ENCODE results near the gene CAMKMT. TPM values are rescaled to one million over a fixed set of nuclear protein-coding genes. Genes with fewer than 3 reads are reported as not detected.

CAMKMT gene
- polyA plus RNA-seq, 3 donors = 4.7 to 7.8 (median 7.0) TPM

DNA sequence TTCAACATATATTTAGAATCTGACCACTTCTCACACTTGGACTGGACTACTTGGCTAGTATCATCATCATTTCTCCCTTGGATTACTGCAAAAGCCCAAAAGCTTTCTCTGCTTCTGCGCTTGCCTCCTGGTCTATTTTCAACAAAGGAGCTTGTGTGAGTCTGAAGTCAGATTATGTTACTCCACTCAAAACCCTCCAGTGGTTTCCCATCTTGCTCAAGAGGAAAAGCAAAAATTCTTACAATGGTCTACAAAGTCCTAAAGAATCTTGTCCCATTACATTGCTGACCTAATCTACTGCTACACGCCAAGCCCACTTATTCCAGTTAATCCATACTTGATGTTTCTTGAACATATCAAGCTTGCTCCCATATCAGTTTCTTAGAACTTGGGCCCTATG is 10.1 kb upstream of the CAMKMT start:
- H3K27ac Mint-ChIP-seq = no peak overlapping the region
- Histone ChIP-seq H2AFZ (ENCODE audit: insufficient read depth, low read depth, low read length, poor library complexity, severe bottlenecking) (no peak overlapping the region), H3K9ac (ENCODE audit: insufficient read depth, low read length, poor library complexity, severe bottlenecking) (no peak overlapping the region), H3K27ac (ENCODE audit: low read depth in 1 of 2, low read length in 2 of 2) (no peak overlapping the region), H3K4me2 (replicated peaks; ENCODE audit: extremely low read depth, low read length, poor library complexity, severe bottlenecking) (no peak overlapping the region), H3K79me2 (ENCODE audit: insufficient read depth, low read length) (no peaks in the 10 kb centered on the region), H3K4me1 (ENCODE audit: control insufficient read depth in 1 of 2, insufficient read depth in 2 of 2, low read length in 2 of 2) (no peaks in the 10 kb centered on the region), H3K9me3 (replicated peaks in 1 of 2; ENCODE audit: control insufficient read depth in 1 of 2, insufficient read depth in 1 of 2, low read length in 2 of 2) (no peaks in the 10 kb centered on the region), H3K36me3 (replicated peaks in 1 of 2; ENCODE audit: control insufficient read depth in 1 of 2, insufficient read depth in 2 of 2, low read length in 2 of 2) (no peaks in the 10 kb centered on the region), H4K20me1 (ENCODE audit: insufficient read depth, low read length) (no peaks in the 10 kb centered on the region), H3K4me3 (replicated peaks in 1 of 3; ENCODE audit: low read depth in 2 of 3, low read length in 3 of 3) (no peak overlapping the region), H3K27me3 (ENCODE audit: control insufficient read depth in 2 of 2, insufficient read depth in 2 of 2, low read length in 2 of 2) (no peaks in the 10 kb centered on the region)
- no peak overlapping the region for H3K4me3 Mint-ChIP-seq
- H3K27me3 Mint-ChIP-seq (ENCODE audit: low read depth in 3 of 3) = peaks cover 0 to 3% (median 0%) of the 10 kb centered on the region in 3 donors
- TF ChIP-seq, protein P1, sequence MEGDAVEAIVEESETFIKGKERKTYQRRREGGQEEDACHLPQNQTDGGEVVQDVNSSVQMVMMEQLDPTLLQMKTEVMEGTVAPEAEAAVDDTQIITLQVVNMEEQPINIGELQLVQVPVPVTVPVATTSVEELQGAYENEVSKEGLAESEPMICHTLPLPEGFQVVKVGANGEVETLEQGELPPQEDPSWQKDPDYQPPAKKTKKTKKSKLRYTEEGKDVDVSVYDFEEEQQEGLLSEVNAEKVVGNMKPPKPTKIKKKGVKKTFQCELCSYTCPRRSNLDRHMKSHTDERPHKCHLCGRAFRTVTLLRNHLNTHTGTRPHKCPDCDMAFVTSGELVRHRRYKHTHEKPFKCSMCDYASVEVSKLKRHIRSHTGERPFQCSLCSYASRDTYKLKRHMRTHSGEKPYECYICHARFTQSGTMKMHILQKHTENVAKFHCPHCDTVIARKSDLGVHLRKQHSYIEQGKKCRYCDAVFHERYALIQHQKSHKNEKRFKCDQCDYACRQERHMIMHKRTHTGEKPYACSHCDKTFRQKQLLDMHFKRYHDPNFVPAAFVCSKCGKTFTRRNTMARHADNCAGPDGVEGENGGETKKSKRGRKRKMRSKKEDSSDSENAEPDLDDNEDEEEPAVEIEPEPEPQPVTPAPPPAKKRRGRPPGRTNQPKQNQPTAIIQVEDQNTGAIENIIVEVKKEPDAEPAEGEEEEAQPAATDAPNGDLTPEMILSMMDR (IDR thresholded peaks at IDR 0.05) = no peak
- intact Hi-C loops (cut with micrococcal nuclease) = no loop called here
- peaks cover 0 to 3% (median 0%) of the 10 kb centered on the region in 7 donors for H3K9me3 Mint-ChIP-seq
- peaks cover 11 to 12% of the 10 kb centered on the region in 2 donors for H3K36me3 Mint-ChIP-seq
- peaks cover 7% of the 10 kb centered on the region for H3K4me1 Mint-ChIP-seq
- WGBS (ENCODE audit: insufficient coverage) = 100% methylated on average over 1 of the region's 2 CpGs
- DNase-seq = no peak

DNA sequence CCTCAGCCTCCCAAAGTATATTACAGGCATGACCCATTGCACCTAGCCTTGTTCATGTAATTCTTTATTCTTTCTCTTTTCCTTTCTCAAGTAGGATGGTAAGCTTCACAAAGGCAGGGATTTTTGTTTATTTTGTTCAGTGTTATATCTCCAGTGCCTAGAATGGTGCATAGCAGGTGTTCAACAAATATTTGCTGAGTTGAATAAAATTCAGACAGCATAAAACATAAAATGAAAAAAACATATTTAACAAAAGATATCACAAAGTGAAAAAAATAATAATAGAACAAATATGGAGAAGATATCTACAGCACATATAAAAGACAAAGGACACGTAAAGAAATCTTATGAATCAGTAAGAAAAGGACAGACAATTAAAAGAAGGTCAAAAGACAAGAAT is 9.2 kb upstream of the CAMKMT start:
- H3K4me3 Mint-ChIP-seq = no peak overlapping the region
- intact Hi-C loops (cut with micrococcal nuclease) = no loop called here
- Histone ChIP-seq H3K79me2 (ENCODE audit: insufficient read depth, low read length) (no peaks in the 10 kb centered on the region), H4K20me1 (ENCODE audit: insufficient read depth, low read length) (no peaks in the 10 kb centered on the region), H3K4me3 (replicated peaks in 1 of 3; ENCODE audit: low read depth in 2 of 3, low read length in 3 of 3) (no peak overlapping the region), H2AFZ (ENCODE audit: insufficient read depth, low read depth, low read length, poor library complexity, severe bottlenecking) (no peak overlapping the region), H3K36me3 (replicated peaks in 1 of 2; ENCODE audit: control insufficient read depth in 1 of 2, insufficient read depth in 2 of 2, low read length in 2 of 2) (no peaks in the 10 kb centered on the region), H3K9me3 (replicated peaks in 1 of 2; ENCODE audit: control insufficient read depth in 1 of 2, insufficient read depth in 1 of 2, low read length in 2 of 2) (no peaks in the 10 kb centered on the region), H3K27me3 (ENCODE audit: control insufficient read depth in 2 of 2, insufficient read depth in 2 of 2, low read length in 2 of 2) (no peaks in the 10 kb centered on the region), H3K9ac (ENCODE audit: insufficient read depth, low read length, poor library complexity, severe bottlenecking) (no peak overlapping the region), H3K4me1 (ENCODE audit: control insufficient read depth in 1 of 2, insufficient read depth in 2 of 2, low read length in 2 of 2) (no peaks in the 10 kb centered on the region), H3K4me2 (replicated peaks; ENCODE audit: extremely low read depth, low read length, poor library complexity, severe bottlenecking) (no peak overlapping the region), H3K27ac (ENCODE audit: low read depth in 1 of 2, low read length in 2 of 2) (no peak overlapping the region)
- WGBS (ENCODE audit: insufficient coverage) = no CpG with 5 or more reads among the region's 1 CpG
- H3K36me3 Mint-ChIP-seq = peaks cover 10 to 11% of the 10 kb centered on the region in 2 donors
- peaks cover 0 to 3% (median 0%) of the 10 kb centered on the region in 7 donors for H3K9me3 Mint-ChIP-seq
- DNase-seq = no peak
- peaks cover 7% of the 10 kb centered on the region for H3K4me1 Mint-ChIP-seq
- TF ChIP-seq, protein P1 (IDR thresholded peaks at IDR 0.05) = no peak
- H3K27ac Mint-ChIP-seq = no peak overlapping the region
- H3K27me3 Mint-ChIP-seq (ENCODE audit: low read depth in 3 of 3) = peaks cover 0 to 3% (median 0%) of the 10 kb centered on the region in 3 donors
